ENCODE results near the gene UBE3B.

GRCh38 chr12:109581334-109581691 lies 103.9 kb downstream of the UBE3B start:
- TF ChIP-seq TOX (CRISPR knock-in tag; IDR thresholded peaks at IDR 0.05; ENCODE audit: borderline replicate concordance) (no peak), ZFP3 (CRISPR knock-in tag; IDR thresholded peaks at IDR 0.05) (no peak), PATZ1 (CRISPR knock-in tag; IDR thresholded peaks at IDR 0.05; ENCODE audit: borderline replicate concordance) (no peak), ARNTL (CRISPR knock-in tag; IDR thresholded peaks at IDR 0.05; ENCODE audit: borderline replicate concordance, low read depth) (no peak), TCF4 (CRISPR knock-in tag; IDR thresholded peaks at IDR 0.05; ENCODE audit: borderline replicate concordance) (no peak)

Data from SK-N-SH treated with all-trans-retinoic acid at 6 μM for 48 hours (cell line).